DOHH2 (cell line): ENCODE measurements around the gene DENND5B.

Experiments
- H3F3A ChIP-seq: fragments of 200-600 bp; sonication (generic), shearing (Covaris generic); 2 replicates; pipeline ENCODE4 v1.6.0; 2016; ENCODE audit warnings: antibody characterized with exemption, mild to moderate bottlenecking; ENCODE audit not compliant: control insufficient read depth, insufficient read depth
- H3K27ac ChIP-seq: fragments of 200-600 bp; sonication (generic); 2 replicates; pipeline ENCODE4 v1.5.1; 2014; ENCODE audit warnings: low read depth, mild to moderate bottlenecking, low read length, moderate library complexity
- H3K27me3 ChIP-seq: fragments of 200-600 bp; sonication (generic); 2 replicates; pipeline ENCODE4 v1.6.1; 2014; ENCODE audit warnings: mild to moderate bottlenecking, low read length, mixed read lengths; ENCODE audit not compliant: control insufficient read depth
- H3K36me3 ChIP-seq: fragments of 200-600 bp; sonication (generic); 2 replicates; pipeline ENCODE4 v1.6.1; 2014; ENCODE audit warnings: mild to moderate bottlenecking, low read length, moderate library complexity, mixed read lengths; ENCODE audit not compliant: control insufficient read depth
- H3K4me1 ChIP-seq: fragments of 200-600 bp; sonication (generic); 2 replicates; pipeline ENCODE4 v1.6.1; 2014; ENCODE audit warnings: mild to moderate bottlenecking, low read length, mixed read lengths; ENCODE audit not compliant: control insufficient read depth
- H3K4me2 ChIP-seq: fragments of 200-600 bp; sonication (generic); 2 replicates; pipeline ENCODE4 v1.6.0; 2014; ENCODE audit warnings: mild to moderate bottlenecking, low read length, moderate library complexity
- H3K4me3 ChIP-seq: fragments of 200-600 bp; sonication (generic); 2 replicates; pipeline ENCODE4 v1.5.1; 2014; ENCODE audit warnings: mild to moderate bottlenecking, low read length, mixed read lengths
- H3K79me2 ChIP-seq: fragments of 200-600 bp; sonication (generic); 2 replicates; pipeline ENCODE4 v1.6.1; 2014; ENCODE audit warnings: mild to moderate bottlenecking, low read length, mixed read lengths; ENCODE audit not compliant: control insufficient read depth
- H3K9me2 ChIP-seq: fragments of 200-600 bp; sonication (generic); replicated peaks from 2 replicates; pipeline ENCODE4 v1.6.1; 2014; ENCODE audit warnings: mild to moderate bottlenecking, low read length, mixed read lengths; ENCODE audit not compliant: control insufficient read depth
- H3K9me3 ChIP-seq: fragments of 200-600 bp; sonication (generic); 2 replicates; pipeline ENCODE4 v1.6.1; 2014; ENCODE audit warnings: antibody characterized with exemption, low read length, mixed read lengths; ENCODE audit not compliant: control insufficient read depth, insufficient read depth
- H4K20me1 ChIP-seq: fragments of 200-600 bp; sonication (generic); 2 replicates; pipeline ENCODE4 v1.6.0; 2014; ENCODE audit warnings: low read depth, mild to moderate bottlenecking, antibody characterized with exemption, low read length, moderate library complexity; ENCODE audit not compliant: control insufficient read depth, insufficient read depth
- EZH2phosphoT487 ChIP-seq: fragments of 200-600 bp; sonication (generic); IDR thresholded peaks from 2 replicates; pipeline ENCODE4 v1.6.1; 2017; ENCODE audit warnings: borderline replicate concordance, mild to moderate bottlenecking, antibody characterized with exemption, low read length, moderate library complexity, mixed read lengths
- TF ChIP-seq, protein P1 (sequence below): fragments of 200-600 bp; sonication (generic); IDR thresholded peaks from one replicate; pipeline ENCODE4 v1.5.1; 2014; ENCODE audit warnings: antibody characterized with exemption, mild to moderate bottlenecking, low read depth, low read length; ENCODE audit not compliant: poor library complexity, severe bottlenecking

The DENND5B gene

GRCh38 chr12:31588976-31589375 lies 2.0 kb downstream of the DENND5B start:
- peaks cover 8% of the 10 kb centered on the region for H3K36me3 ChIP-seq
- H3K4me1 ChIP-seq: peaks cover 68% of the 10 kb centered on the region
- peaks cover 19% of the 10 kb centered on the region for H3F3A ChIP-seq
- H3K9me2 ChIP-seq: no peaks in the 10 kb centered on the region
- peak overlapping the region; percentile 75 for H3K4me2 ChIP-seq
- peaks cover 4% of the 10 kb centered on the region; the same call in 1 of the 2 replicates for H3K9me3 ChIP-seq
- H3K4me3 ChIP-seq: peak overlapping the region; percentile 96
- no peaks in the 10 kb centered on the region for H4K20me1 ChIP-seq
- H3K79me2 ChIP-seq: peaks cover 62% of the 10 kb centered on the region
- H3K27me3 ChIP-seq: no peaks in the 10 kb centered on the region
- TF ChIP-seq, protein P1, sequence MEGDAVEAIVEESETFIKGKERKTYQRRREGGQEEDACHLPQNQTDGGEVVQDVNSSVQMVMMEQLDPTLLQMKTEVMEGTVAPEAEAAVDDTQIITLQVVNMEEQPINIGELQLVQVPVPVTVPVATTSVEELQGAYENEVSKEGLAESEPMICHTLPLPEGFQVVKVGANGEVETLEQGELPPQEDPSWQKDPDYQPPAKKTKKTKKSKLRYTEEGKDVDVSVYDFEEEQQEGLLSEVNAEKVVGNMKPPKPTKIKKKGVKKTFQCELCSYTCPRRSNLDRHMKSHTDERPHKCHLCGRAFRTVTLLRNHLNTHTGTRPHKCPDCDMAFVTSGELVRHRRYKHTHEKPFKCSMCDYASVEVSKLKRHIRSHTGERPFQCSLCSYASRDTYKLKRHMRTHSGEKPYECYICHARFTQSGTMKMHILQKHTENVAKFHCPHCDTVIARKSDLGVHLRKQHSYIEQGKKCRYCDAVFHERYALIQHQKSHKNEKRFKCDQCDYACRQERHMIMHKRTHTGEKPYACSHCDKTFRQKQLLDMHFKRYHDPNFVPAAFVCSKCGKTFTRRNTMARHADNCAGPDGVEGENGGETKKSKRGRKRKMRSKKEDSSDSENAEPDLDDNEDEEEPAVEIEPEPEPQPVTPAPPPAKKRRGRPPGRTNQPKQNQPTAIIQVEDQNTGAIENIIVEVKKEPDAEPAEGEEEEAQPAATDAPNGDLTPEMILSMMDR: no peak
- TF ChIP-seq EZH2phosphoT487: no peak
- peak overlapping the region; percentile 56; the same call in 1 of the 2 replicates for H3K27ac ChIP-seq

GRCh38 chr12:31586728-31587127 lies 4.2 kb downstream of the DENND5B start:
- TF ChIP-seq EZH2phosphoT487: no peak
- TF ChIP-seq, protein P1: no peak
- H3K4me2 ChIP-seq: peak overlapping the region; percentile 75
- H3K4me3 ChIP-seq: peak overlapping the region; percentile 56

DNA sequence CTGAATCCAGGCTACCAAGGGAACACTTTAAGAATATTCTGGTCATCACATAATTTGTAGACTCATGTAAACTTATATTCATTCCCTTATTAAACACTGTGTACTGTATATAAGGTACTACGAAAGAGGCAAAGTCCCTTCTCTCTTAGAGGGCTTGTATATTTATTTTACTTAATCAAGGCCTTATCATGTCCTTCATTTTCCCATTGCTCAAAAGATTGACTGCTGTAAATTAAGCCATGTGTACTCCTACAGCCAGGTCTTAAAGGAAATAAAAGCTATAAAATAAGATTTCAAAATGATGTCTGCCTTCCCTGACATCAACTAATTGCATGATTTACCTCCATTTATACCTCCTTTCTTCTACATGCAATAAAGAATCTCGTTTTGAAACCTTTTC lies 5.0 kb downstream of the DENND5B start:
- no peak overlapping the region for H3K4me3 ChIP-seq
- H3K27ac ChIP-seq: no peak overlapping the region
- peaks cover 91% of the 10 kb centered on the region for H3K79me2 ChIP-seq
- TF ChIP-seq EZH2phosphoT487: no peak
- TF ChIP-seq, protein P1: no peak
- peaks cover 4% of the 10 kb centered on the region; the same call in 1 of the 2 replicates for H3K9me3 ChIP-seq
- H3K4me2 ChIP-seq: no peak overlapping the region
- H3K9me2 ChIP-seq: no peaks in the 10 kb centered on the region
- peaks cover 8% of the 10 kb centered on the region for H3K36me3 ChIP-seq
- no peaks in the 10 kb centered on the region for H3K27me3 ChIP-seq
- peaks cover 15% of the 10 kb centered on the region for H3F3A ChIP-seq
- H3K4me1 ChIP-seq: peaks cover 52% of the 10 kb centered on the region
- H4K20me1 ChIP-seq: no peaks in the 10 kb centered on the region

More at GRCh38 chr12:31586728-31587127, 4.2 kb downstream of the DENND5B start:
- H3K9me2 ChIP-seq: no peaks in the 10 kb centered on the region
- H3K27me3 ChIP-seq: no peaks in the 10 kb centered on the region
- H3K4me1 ChIP-seq: peaks cover 58% of the 10 kb centered on the region
- peaks cover 8% of the 10 kb centered on the region for H3K36me3 ChIP-seq
- H3F3A ChIP-seq: peaks cover 15% of the 10 kb centered on the region
- no peaks in the 10 kb centered on the region for H4K20me1 ChIP-seq
- peaks cover 4% of the 10 kb centered on the region; the same call in 1 of the 2 replicates for H3K9me3 ChIP-seq
- H3K27ac ChIP-seq: peak overlapping the region; percentile 45
- peaks cover 84% of the 10 kb centered on the region for H3K79me2 ChIP-seq
